Ureter (tissue), 1 donor: Measurements from ENCODE around the gene APLNR. TPM values are rescaled to one million over a fixed set of nuclear protein-coding genes. Genes with fewer than 3 reads are reported as not detected.
A peak's percentile ranks its signal among the peaks of the same experiment; 100 is the strongest.

ENCODE experiments used
- DNase-seq: peaks from one replicate; pipeline ENCODE4 v3.0.0-alpha.2; 2020; ENCODE audit warnings: low spot score
- total RNA-seq: library from RNA; stranded (reverse); gene quantifications from one replicate; pipeline ENCODE4 v1.2.4, GENCODE V29; 2023
- donor health status: DM: yes; HTN: yes; CAD: no.

APLNR gene
- total RNA-seq, 1 donor from 2014 or later: 4.7 TPM

DNA sequence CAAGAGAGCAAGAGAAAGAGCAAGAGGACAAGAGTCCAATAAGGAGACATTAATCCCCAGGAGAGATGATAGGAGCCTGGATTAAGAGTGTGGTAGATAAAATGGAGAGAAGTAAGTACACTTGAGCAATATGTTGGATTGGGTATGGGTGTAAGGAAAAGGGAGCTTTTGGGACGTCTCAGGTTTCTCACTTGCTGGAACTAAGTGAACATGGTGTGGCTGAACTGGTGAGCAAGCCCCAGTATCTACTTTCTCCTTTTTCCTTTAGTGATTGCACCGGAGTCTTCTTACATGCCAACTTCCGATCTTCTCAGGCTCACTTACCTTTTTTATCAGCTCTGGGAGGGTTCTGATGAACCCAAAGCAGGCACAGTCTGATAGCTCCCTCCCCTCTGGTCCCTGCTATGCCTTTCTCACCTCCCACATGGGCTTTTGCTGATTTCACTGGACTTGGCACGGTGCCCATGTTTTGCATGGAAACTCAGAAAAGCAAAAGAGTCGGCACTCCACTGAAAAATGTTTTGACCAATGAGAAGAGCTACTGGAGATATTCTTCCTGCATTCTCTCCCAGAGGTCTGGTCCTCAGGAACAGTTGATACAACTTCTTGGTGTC lies 14.5 kb upstream of the APLNR start:
- DNase-seq: no peak

DNA sequence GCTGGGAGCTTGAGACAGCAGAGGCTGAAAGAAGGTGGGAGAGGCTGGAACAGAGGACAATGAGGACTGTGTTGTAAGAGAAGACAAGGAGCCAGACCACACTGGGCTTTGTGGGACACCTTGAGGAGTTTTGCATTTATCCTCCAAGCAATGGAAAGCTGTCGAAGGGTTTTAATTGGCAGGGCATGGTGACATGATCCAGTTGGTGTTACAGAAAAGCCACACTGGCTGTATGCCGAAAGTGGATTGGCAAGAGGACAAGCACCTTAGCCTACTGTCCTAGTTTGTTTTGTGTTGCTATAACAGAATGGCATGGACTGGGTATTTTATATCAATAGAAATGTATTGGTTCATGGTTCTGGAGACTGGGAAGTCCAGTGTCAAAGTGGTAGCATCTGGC lies 14.0 kb upstream of the APLNR start:
- no peak for DNase-seq

DNA sequence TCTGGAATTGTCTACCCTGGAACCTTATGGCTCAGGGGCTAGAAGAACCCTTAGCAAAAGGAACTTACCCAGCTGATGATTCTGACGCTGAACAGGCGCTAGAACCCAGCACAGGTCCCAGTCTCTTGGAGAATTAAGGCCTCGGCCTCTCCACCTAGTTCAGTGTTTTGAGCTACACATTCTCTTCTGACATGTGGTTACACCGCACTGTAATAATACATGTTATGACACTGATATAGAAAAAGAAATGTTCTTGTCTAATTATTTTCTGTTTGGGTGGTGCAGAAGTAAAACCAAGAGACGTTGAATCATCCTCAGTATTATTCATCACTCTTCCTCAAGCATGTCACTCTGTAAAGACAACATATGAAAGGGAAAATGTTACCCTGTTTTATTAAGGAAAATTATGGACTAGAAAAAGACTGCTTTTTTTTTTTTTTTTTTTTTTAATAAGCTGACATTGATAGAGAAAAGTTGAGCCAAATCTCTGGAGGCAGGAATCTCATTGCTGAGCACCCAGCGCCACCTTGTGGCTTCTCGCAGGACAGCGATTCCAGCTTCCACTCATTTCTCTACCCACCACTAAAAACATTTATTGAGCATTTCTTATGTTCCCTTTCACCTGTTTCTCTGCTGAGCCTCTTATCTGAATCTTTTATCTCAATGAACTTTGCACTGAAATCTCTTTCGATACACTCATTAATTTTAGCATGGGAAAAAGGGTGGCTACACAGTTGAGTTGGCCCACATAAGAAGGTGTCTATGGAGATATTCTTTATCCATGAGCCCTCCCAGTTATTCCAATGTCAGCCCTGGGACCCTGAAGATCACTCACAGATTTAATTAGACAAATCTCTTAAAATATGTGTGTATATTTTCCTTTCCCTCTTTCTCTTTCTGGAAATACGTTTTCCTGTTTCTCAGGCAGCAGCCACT lies 12.6 kb upstream of the APLNR start:
- DNase-seq: peak; percentile 54

DNA sequence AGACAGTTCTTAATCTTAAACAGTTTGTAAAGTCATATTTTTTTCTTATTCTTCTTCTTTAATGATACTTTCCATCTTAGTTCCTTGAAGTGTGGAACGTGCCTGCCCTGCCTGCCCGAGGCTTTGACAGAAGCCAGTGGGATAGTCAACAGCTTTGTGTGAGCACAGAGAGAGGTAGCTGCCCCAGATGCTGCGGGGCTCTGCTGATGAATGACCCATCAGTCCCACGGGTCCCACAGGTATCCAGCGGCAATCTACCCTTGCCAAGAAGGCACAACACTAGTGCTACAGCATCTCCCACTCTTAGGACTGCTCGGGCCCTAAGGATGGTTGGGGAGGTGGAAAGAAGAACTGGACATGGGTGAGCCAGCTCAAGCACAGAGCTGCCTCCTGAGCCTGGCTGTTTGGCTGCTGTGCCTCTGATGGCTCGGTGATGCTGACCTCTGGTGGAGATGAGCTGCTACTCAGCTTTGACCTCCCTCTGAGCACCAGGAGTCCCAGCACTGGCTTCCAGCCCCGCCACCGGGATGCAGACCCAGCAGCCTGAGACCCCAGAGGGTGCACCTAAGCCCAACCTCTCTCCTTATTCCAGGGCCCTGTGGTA lies 11.8 kb upstream of the APLNR start:
- DNase-seq: peak; percentile 66

DNA sequence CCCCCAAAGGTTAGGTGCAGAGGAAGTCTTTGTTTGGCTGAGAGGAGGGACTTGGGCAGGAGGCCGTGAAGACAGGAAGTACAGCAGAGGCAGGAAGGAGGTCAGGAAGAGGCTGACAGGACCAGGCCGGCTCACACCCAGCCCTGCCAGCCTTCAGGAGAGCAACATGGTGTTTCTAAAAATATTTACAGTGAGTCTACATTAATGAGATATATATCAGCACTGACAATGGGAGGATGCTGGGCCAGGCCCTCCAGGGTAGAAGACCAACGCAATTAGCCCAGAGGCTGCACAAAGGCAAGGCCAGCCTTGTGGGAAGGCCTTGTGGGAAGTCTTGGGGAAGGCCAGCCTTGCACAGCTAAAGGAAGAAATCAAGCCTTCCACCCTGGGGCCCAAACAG lies 7.9 kb upstream of the APLNR start:
- no peak for DNase-seq

DNA sequence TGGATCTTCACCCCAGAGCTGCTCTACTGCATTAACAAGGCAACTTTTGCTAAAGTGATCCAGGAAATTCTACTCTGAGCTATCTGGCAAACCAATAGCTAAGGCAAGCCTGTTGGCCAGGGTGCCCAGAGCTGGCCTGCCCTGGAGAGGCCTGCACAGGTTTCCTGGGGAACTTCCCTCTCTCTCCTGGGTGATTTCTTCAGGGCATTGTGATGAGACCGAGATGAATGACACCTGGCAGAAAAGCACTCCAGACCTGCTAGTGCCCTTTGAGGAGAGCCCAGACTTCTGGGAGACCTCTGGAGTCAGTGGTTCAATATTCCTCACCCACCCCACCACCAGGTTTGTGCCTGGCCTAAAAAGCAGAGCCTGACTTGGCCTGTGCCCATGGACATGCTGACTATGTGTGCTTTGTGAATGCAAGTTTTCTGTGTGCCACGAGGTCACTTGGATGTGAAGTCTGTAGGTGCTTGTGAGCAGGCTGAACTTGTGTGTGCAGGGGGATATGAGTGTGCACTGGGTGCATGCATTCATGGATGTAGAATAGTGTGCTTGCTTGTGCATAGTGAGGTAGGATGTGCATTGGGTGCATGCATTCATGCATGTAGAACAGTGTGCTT lies 4.4 kb upstream of the APLNR start:
- DNase-seq: no peak

DNA sequence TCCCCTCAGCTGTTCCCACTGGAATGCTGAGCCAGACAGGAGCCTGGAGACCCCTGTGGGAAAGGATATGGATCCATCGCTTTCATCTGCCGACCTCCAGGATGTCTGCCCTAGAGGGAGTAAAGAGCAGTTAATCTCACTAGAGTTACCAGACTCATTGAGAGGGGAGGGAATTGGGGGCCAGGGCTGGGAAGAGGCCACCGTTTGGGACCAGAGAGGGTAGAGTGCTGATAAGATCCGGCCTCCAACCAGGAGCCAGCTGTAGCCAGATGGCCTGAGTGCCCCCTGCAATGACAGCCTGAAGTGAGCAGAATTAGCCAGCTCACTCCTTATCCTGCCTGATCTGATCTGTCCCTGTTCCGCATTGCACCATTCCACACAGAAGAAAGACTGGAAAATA lies 3.7 kb upstream of the APLNR start:
- no peak for DNase-seq

DNA sequence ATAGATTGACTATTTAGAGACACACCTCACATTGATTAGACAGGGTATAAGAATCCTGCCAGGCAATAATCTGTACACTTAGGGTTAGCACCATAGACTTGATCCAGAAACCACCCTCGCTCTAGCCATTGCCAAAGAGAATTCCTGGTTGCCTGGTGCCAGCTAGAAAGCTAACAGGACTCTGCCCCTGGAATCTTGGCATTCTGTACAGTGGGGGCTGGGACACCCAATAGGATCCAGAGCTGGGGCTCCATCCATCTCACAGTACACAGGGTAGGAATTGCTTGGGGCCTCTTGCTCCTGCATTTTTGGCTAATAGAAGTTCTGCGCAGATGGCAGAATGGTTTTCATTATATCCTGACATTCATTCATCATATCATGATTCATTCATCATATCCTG lies 3.0 kb upstream of the APLNR start:
- DNase-seq: no peak

DNA sequence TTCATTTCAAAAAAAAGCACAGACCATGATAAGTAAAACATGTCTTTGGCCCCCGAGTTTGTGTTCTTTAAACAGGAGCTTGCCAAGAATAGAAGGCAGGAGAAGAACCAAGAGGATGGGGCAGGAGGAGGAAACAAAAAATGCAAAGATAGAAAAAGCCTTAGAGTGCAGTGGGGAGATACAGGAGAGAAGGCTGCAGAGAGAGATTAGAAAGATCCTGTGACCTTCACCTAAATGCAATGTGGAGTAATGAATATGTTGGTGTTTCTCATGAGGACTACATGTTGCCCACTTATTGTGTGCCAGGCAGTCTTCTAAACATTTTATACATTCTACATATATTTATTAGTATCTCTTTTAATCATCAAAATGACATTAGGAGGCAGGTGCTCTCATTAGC lies 2.3 kb upstream of the APLNR start:
- DNase-seq: no peak

DNA sequence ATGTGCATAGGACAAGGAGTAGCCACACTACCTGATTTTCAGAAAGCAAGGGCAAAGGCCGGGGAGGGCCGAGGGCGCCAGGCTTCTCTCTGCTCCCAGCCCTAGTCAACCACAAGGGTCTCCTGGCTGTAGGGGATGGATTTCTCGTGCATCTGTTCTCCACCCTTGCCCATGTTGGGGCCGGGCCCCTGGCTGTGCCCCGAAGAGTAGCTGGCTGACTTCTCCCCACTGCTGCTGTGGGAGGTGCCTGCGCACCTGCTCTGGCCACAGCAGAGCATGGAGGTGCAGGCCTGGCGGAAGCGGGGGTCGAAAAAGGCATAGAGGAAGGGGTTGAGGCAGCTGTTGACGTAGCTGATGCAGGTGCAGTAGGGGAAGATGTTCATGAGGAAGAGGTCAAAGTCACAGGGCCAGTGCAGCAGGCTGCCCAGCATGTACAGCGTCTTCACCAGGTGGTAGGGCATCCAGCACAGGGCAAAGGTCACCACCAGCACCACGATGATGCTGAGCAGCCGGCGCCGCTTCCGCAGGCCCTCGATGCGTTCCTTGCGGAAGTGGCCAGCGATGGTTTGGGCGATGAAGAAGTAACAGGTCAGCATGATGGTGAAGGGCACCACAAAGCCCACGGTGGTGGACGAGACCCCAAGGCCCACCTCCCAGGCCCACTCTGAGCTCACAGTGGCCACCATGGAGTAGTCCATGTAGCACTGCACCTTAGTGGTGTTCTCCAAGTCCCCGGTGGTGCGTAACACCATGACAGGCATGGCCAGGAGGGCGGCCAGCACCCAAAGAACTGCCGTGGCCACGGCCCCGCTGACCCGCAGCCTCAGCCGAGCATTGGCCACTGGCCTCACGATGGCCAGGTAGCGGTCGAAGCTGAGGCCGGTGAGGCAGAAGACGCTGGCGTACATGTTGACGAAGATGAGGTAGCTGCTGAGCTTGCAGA lies 1.0 kb downstream of the APLNR start:
- DNase-seq: no peak

DNA sequence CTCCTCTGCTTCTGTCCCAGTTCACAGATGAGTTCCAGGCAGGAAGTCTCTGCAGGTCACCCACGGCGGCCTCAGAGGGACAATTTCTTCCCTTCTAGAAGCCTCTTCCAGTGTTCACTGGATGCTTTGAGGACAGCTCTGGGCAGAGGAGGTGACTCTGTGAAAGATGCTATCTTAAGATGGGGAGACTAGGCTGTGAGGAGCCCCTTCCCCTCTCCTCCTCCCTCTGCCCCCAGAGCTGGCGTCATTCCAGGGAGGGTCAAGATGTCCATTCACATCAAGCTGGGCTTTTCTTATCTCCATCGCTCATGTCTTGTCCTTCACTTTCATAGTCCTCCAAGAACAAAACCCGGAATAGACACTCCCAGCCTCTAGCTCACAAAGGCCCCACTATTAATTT lies 3.3 kb downstream of the APLNR start:
- DNase-seq: no peak

DNA sequence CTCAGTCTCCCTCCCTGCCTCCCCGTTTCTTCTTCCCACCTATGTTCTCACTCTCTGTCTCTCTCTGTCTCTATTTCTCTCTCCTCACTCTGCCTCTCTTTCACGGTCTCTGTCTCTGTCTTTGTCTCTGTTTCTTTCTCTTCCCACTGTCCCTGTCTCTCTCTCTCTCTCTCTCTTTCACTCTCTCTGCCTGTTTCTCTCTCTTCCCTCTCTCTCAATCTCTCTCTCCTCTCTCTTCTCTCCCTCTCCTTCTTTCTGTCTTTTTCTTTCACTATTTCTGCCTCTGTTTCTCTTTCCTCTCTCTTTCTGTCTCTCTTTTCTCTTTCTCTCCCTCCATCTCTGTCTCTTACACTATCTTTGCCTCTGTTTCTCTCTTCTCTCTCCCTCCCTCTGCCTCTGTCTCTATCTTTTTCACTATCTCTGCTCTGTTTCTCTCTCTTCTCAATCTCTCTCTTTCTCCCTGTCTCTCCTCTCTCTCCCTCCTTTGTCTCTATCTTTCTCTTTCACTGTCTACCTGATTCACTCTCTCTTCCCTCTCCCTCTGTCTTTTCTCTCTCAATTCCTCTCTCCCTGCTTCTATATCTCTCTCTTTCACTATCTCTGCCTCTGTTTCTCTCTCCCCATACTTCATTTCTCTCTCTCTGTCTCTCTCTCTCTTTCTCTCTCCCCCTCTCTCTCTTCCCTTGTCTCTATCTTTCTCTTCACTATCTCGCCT lies 5.4 kb downstream of the APLNR start:
- no peak for DNase-seq

DNA sequence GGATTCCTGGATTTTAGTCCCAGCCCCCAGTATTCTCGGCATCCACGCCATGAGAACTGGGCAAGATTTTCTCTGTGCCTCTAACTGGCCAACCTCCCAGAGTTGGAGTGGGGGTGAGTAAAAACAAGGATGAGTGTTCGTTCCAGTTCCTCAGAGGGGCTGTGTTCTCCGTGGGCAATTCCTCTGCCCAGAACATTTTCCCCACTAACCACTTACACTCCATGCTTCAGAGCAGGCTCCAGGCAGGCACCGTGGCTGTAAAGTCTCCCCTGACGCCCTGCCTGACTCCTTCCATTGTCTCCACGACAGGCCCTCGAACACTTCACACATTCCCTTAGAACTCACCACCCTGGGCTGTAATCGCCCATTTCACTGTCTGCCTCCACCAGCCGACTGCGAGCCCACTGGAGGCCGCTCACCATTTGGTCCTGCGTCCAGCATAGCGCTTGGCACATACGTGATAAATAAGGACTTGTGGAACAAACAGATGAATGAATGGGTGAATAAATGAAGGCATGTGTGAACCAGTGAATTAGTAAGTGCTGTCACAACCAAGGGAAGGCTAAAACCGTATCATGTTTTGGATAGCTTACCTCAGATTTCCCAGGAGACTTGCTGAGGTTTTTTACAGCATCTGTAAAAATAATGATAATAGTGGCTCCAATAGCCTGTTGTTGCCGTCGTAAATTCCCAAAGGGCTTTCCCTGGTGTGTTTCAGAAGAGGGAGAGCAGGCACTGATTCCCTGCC lies 6.1 kb downstream of the APLNR start:
- no peak for DNase-seq

DNA sequence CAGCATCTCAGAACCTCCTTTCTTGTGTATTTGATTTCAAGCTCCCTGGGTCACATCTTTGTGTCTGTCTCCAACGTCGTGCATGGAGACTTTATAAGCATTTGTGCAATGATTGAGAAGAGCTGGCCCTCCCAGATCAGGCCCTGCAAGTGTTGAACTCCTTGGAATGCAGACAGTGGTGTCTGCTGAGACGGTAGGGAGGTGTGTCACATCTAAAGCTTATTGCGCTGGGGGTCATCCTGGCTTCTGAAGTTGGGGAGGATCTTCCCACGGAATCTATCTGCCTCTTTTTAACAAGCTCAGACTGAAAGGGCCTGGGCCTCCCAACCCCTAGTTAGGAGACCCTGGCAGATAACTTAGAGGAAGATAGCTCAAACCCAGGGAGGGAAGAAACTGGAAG lies 6.7 kb downstream of the APLNR start:
- DNase-seq: no peak

DNA sequence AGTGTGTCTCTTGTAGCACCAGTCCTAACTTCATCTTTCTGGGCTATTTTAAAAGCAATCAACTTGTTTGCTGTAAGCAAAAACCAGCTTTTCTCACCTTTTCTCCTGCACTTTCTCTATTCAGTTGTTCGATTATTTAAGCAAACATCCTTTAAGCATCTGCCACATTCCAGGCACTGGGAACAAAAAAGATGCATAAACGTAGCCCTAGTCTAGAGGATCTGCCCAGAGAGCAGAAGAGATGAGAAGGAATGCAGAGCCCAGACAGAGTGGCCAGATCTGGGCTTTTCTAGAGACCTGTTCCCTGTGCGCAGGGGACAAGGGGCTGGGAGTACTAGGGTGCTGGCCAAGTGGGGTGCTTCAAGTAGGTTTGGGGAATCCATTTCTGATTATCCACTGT lies 8.4 kb downstream of the APLNR start:
- DNase-seq: no peak

DNA sequence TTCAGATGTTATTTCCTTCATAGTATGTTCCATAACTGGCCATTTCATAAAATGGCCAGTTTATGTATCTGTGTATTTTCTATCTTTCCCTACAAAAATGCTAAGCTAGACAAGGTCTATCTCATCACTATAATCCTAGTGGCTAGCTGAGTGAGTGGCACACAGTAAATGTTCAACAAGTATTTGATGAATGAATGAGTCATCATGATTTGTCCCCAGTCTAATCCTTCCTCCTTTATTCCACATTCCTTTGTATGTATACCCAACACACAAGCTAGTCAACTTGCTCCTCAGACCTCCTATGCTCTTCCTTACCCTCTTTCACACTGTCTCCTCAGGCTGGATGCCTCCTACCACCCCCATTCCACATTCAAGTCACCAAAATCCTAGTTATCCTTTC lies 12.5 kb downstream of the APLNR start:
- no peak for DNase-seq

DNA sequence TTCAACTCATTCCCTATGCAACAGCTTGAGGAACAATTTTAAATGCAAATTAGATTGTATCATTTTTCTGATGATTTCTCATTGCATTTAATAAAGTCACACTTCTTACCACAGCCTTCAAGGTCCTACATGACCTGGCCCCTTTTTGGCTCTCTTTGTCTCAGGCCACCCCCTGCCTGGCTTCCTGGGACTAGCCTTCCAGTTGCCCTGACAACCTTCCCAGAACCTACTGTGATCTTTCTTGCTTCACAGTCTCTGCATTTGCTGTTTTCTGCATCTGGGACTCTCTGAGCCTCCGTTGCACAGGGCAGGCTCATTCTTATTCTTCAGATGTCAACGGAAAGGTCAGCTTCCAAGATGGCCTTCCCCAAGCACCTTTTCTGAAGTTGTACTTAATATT lies 12.9 kb downstream of the APLNR start:
- no peak for DNase-seq

DNA sequence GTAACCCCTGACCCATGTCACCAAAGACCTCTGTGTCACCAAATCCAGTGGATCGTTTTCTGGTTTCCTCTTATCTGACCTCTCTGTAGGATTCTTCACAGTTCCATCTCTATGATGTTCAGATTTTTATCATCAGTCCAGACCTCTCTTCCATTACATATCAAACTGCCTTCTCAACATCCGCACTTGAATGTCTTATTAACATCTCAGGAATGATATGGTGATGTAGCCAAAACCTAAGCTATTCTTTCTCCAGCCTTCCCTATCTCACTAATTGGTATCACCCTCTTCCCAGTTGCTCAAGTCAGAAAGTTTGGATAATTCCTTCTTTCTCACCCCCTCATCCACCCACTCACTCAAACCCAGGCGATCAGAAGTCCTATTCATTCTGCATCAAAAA lies 13.4 kb downstream of the APLNR start:
- DNase-seq: no peak

DNA sequence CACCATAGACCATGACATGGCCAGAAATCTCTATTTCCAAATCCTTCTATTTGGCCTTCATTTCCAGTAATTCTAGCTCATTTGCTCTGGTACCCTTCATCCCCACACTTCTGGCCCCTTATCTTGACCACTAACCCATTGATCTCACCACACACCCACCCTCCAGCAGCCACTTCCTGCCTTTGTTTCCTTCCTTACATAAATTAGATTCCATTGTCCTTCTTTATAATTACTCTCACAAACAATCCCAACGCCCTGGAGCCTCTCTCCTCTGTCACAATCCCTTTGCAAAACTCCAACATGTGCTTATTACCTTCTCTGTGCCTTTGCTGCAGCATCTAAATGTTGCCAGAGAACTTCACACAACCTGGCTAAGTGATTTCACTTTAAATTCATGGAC lies 14.8 kb downstream of the APLNR start:
- DNase-seq: no peak

DNA sequence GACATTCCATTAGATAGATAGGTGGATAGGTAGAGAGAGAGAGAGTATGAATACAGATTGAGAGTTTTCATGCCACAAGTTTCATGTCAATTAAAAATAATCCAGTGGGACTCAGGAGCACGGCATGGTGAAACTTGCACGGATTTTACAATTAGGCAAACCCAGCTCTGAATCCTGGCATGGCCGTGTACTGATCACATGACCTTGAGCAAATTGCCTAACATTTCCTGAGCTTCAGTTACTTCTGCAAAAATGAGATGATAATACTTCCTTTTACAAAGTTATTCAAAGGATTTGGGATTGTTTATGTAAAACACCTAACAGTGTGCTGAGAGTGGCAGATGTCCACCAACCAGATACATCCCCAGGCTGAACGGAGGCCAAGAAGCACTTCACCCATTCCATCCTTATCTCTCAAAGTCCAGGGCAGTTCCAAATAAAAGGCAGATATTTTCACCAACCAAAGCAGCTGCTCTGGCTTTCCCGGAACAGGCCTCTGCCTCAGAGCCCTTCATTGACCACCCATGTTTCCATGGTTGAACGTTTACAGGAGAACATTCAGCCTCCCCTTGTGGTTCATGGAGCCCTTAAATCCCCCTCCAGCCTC lies 17.9 kb downstream of the APLNR start:
- no peak for DNase-seq
